GM12878 (cell line): Measurements from ENCODE around the gene NDRG4. TPM values are rescaled to one million over a fixed set of nuclear protein-coding genes. Genes with fewer than 3 reads are reported as not detected.

Experiments used
- ATAC-seq: fragments of 200-7000 bp; cut with Tn5 transposase; 3 replicates; pipeline ENCODE4 v1.9.1; 2020; ENCODE audit warnings: mild to moderate bottlenecking, moderate library complexity
- BruUV-seq: library from RNA; stranded (reverse); fragments of 400-500 nt; replicated peaks from 2 replicates; lab custom pipeline; 2021; lab: Mats Ljungman, UMichigan
- CTCF ChIA-PET: fragments of 300-600 bp; sonication (Branson Sonifier 250); formaldehyde crosslinking; extraction: SDS; loops from one replicate; lab custom pipeline; 2021; ENCODE audit warnings: inconsistent platforms; lab: Yijun Ruan, JAX
- POLR2A ChIA-PET: fragments of 350-600 bp; formaldehyde crosslinking; extraction: SDS; loops from one replicate; lab custom pipeline; 2021; ENCODE audit warnings: inconsistent platforms; lab: Charles Lee
- RAD21 ChIA-PET: fragments of 300-600 bp; sonication (Branson Sonifier 250); formaldehyde crosslinking; loops from one replicate; lab custom pipeline; 2023; ENCODE audit warnings: antibody characterized with exemption; ENCODE audit not compliant: unreplicated experiment; lab: Charles Lee
- SMC1A ChIA-PET: fragments of 300-600 bp; sonication (Branson Sonifier 250); formaldehyde crosslinking; loops from one replicate; lab custom pipeline; 2023; ENCODE audit not compliant: unreplicated experiment, uncharacterized antibody; lab: Charles Lee
- DNase-seq: peaks from one replicate; pipeline ENCODE4 v3.0.0-alpha.2; 2011; ENCODE audit warnings: low read depth, low spot score
- FAIRE-seq: peaks from 3 replicates; lab custom pipeline; 2011; peaks lifted over from hg19 to GRCh38; lab: Jason Lieb, UNC
- H2AFZ ChIP-seq: 2 replicates; pipeline ENCODE4 v1.6.0; 2011; ENCODE audit warnings: low read depth, low read length, control low read depth; ENCODE audit not compliant: control insufficient read depth
- H3K27ac ChIP-seq: 2 replicates; pipeline ENCODE4 v1.5.1; 2011; ENCODE audit warnings: control low read depth; ENCODE audit not compliant: control insufficient read depth, insufficient read depth
- H3K27me3 ChIP-seq, 2 experiments: replicated peaks in 1 of 2; 2 replicates each; pipeline versions ENCODE4 v1.6.0 to v1.6.1; 2011; ENCODE audit warnings: low read length in 1 of 2; ENCODE audit not compliant: control insufficient read depth in 2 of 2, insufficient read depth in 2 of 2
- H3K36me3 ChIP-seq, 2 experiments: 2 replicates each; pipeline ENCODE4 v1.5.1; 2011; ENCODE audit warnings: low read length in 1 of 2; ENCODE audit not compliant: control insufficient read depth in 2 of 2, insufficient read depth in 2 of 2
- H3K4me1 ChIP-seq: 2 replicates; pipeline ENCODE4 v1.6.1; 2011; ENCODE audit warnings: mild to moderate bottlenecking, low read length, moderate library complexity, mixed read lengths; ENCODE audit not compliant: control insufficient read depth, insufficient read depth
- H3K4me2 ChIP-seq: 2 replicates; pipeline ENCODE4 v1.6.0; 2011; ENCODE audit warnings: control low read depth; ENCODE audit not compliant: control insufficient read depth, insufficient read depth
- H3K4me3 ChIP-seq: fragments of 200-600 bp; sonication (generic); 2 replicates; pipeline ENCODE4 v1.5.1; 2016
- H3K79me2 ChIP-seq: 2 replicates; pipeline ENCODE4 v1.6.0; 2011; ENCODE audit warnings: low read length; ENCODE audit not compliant: control insufficient read depth, insufficient read depth
- H3K9ac ChIP-seq: 2 replicates; pipeline ENCODE4 v1.8.0; 2011; ENCODE audit warnings: low read length, control low read depth, mixed read lengths; ENCODE audit not compliant: control insufficient read depth, insufficient read depth
- H3K9me3 ChIP-seq: replicated peaks from 3 replicates; pipeline ENCODE4 v1.5.1; 2011; ENCODE audit warnings: mild to moderate bottlenecking, low read length; ENCODE audit not compliant: control insufficient read depth, insufficient read depth
- H4K20me1 ChIP-seq: 2 replicates; pipeline ENCODE4 v1.6.0; 2011; ENCODE audit not compliant: control insufficient read depth, insufficient read depth
- DPF2 ChIP-seq: fragments of 450-650 bp; IDR thresholded peaks from 2 replicates; pipeline ENCODE4 v1.6.1; 2017; ENCODE audit warnings: mild to moderate bottlenecking
- NFXL1 ChIP-seq: fragments of 450-650 bp; IDR thresholded peaks from 2 replicates; pipeline ENCODE4 v1.6.1; 2017; ENCODE audit warnings: antibody characterized with exemption, mild to moderate bottlenecking, borderline replicate concordance
- NFYA ChIP-seq: IDR thresholded peaks from 2 replicates; pipeline ENCODE4 v1.6.1; 2011; ENCODE audit warnings: low read depth, mild to moderate bottlenecking, low read length, improper control_type of control experiment, borderline replicate concordance
- RBBP5 ChIP-seq: fragments of 200-600 bp; sonication (generic); conservative IDR thresholded peaks from 2 replicates; pipeline ENCODE4 v1.6.1; 2016
- RCOR1 ChIP-seq: conservative IDR thresholded peaks from 2 replicates; pipeline ENCODE4 v1.6.1; 2012; ENCODE audit warnings: low read depth, low read length, improper control_type of control experiment
- SMC3 ChIP-seq: IDR thresholded peaks from 2 replicates; pipeline ENCODE4 v1.6.1; 2011; ENCODE audit warnings: low read length, improper control_type of control experiment, borderline replicate concordance
- STAT3 ChIP-seq: IDR thresholded peaks from 2 replicates; pipeline ENCODE4 v1.6.1; 2011; ENCODE audit warnings: low read depth, low read length, improper control_type of control experiment
- TCF3 ChIP-seq: IDR thresholded peaks from 2 replicates; pipeline ENCODE4 v1.6.1; 2012; ENCODE audit warnings: low read depth, mild to moderate bottlenecking, low read length, borderline replicate concordance; ENCODE audit not compliant: insufficient read depth
- TCF7 ChIP-seq: IDR thresholded peaks from 2 replicates; pipeline ENCODE4 v1.6.1; 2014; ENCODE audit warnings: antibody characterized with exemption, borderline replicate concordance
- WRNIP1 ChIP-seq: IDR thresholded peaks from 2 replicates; pipeline ENCODE4 v1.6.1; 2011; ENCODE audit warnings: low read depth, low read length, improper control_type of control experiment, borderline replicate concordance
- WGBS: methylation state at CpG from one replicate; pipeline ENCODE4 v1.1.6; 2016; ENCODE audit warnings: low lambda C conversion rate; ENCODE audit not compliant: insufficient replicate concordance, insufficient coverage; ENCODE audit errors: missing lambda C conversion rate; 5-methylcytosine and 5-hydroxymethylcytosine counted together
- in situ Hi-C: fragments of 300-500 bp; cut with MboI; formaldehyde crosslinking; loops from 9 replicates; pipeline ENCODE4 v1.14.3; 2018; ENCODE audit warnings: mixed read lengths
- intact Hi-C: fragments of 100-400 bp; cut with micrococcal nuclease; formaldehyde crosslinking; loops from one replicate; pipeline ENCODE4 v1.14.2; 2022; ENCODE audit not compliant: unreplicated experiment
- polyA plus RNA-seq, 11 experiments: library from polyadenylated mRNA; depleted of rRNA in 4 of 11; unstranded in 6 of 11; stranded (reverse) in 5 of 11; fragments of >200 nt; fragmentation: Nextera tagmentation in 4 of 11; fragmentation: Illumina TruSeq in 1 of 11; extraction: Ambion mirVana in 4 of 11; extraction: Trizol in 1 of 11; gene quantifications; 1 replicate in 1 of 11; 2 replicates in 10 of 11; pipeline versions ENCODE4 v1.2.1 to v1.2.3, GENCODE V29; 2011 to 2016; ENCODE audit warnings: inconsistent platforms in 2 of 11, missing spikeins in 2 of 11, low read depth in 1 of 11
- total RNA-seq, 4 experiments: library from RNA; depleted of rRNA in 3 of 4; stranded (reverse); fragments of >200 nt in 3 of 4; fragmentation: Illumina TruSeq in 1 of 4; extraction: Trizol in 1 of 4; gene quantifications; 2 replicates each; pipeline versions ENCODE4 v1.2.1 to v1.2.3, GENCODE V29; 2013 to 2021

The NDRG4 gene
- total and polyA plus RNA-seq, 10 of the 15 experiments (the other 5 are each of a cell fraction or from before 2014, with no cell fraction given): 0.33 to 3.8 (median 2.5) TPM

- intact Hi-C loops: no loop called here
- no peak overlapping the region for H3K4me2 ChIP-seq
- no peak overlapping the region for H3K4me3 ChIP-seq
- H3K27ac ChIP-seq: no peak overlapping the region
- H4K20me1 ChIP-seq: no peaks in the 10 kb centered on the region
- WGBS: 38% methylated on average over 5 of the region's 5 CpGs
- POLR2A ChIA-PET: no interaction called here
- H3K9ac ChIP-seq: no peak overlapping the region
- H3K9me3 ChIP-seq: no peaks in the 10 kb centered on the region
- CTCF ChIA-PET: interaction anchor here (0.7 to 12.5 kb wide), 5 partner anchors 149 to 1709 kb away, joined by 3 to 209 read pairs (median 4); no protein-coding TSS in a partner anchor
- ATAC-seq (no peak), DNase-seq (no peak), FAIRE-seq (no peak)
- SMC1A ChIA-PET: interaction anchor here (2.1 kb wide), 1 partner anchor 155 kb away, joined by 6 read pairs; no protein-coding TSS in a partner anchor
- no TSS peak for BruUV-seq
- H3K4me1 ChIP-seq: peaks cover 21% of the 10 kb centered on the region
- no peaks in the 10 kb centered on the region for H3K36me3 ChIP-seq
- H3K79me2 ChIP-seq: no peaks in the 10 kb centered on the region
- H3K27me3 ChIP-seq: no peaks in the 10 kb centered on the region; a peak in 1 of 4 replicates
- in situ Hi-C loops: loop anchor here (5.0 kb wide), 1 partner anchor 160 kb away; no protein-coding TSS in a partner anchor
- TF ChIP-seq NFYA: no peak
- TF ChIP-seq, all 136 proteins: peak for 0
- H2AFZ ChIP-seq: no peak overlapping the region
- RAD21 ChIA-PET: interaction anchor here (2.1 kb wide), 1 partner anchor 263 kb away, joined by 6 read pairs; no protein-coding TSS in a partner anchor
Measured at GRCh38 chr16:58492735-58493134, 7.2 kb upstream of the NDRG4 start.

DNA sequence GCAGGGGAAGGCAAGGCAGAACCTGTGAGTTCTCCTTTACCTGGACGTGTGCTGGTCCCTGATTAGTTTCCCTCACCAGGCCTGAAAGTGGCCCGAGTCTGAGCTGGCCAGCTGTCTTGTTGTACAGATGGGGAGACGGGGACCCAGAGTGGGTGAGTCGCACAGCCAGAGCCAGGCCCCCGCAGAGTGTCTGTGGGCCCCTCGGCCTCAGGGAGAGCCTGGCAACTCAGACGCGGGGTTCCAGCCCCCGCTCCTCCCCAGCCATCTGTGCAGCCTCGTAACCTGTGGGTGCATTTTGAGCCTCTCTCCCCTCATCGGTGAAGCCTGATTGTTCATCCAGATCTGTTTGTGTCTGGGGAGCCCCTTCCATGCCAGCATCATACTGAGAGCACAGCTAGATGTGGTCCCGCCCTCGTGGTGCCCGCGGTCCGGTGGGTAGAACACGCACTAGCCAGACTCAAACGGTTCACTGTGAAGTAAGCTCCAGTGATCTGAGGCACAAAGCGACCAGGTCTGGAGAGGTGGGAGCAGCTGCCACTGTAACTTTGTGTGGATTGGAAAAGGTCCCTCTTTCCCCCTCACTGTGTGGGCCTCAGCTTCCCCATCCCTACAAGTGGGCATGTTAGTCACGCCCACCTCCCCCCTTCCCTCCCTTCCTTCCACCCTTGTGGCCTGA is 6.0 kb upstream of the NDRG4 start:
- no peaks in the 10 kb centered on the region for H3K36me3 ChIP-seq
- BruUV-seq: no TSS peak

More for the DNA sequence above, 6.0 kb upstream of the NDRG4 start:
- Histone ChIP-seq H3K9ac (no peak overlapping the region), H3K4me2 (no peak overlapping the region), H3K27ac (no peak overlapping the region), H2AFZ (no peak overlapping the region), H3K4me1 (peaks cover 21% of the 10 kb centered on the region), H4K20me1 (no peaks in the 10 kb centered on the region), H3K9me3 (no peaks in the 10 kb centered on the region), H3K27me3 (no peaks in the 10 kb centered on the region; a peak in 1 of 4 replicates), H3K79me2 (no peaks in the 10 kb centered on the region), H3K4me3 (no peak overlapping the region)
- in situ Hi-C loops (loop anchor here (5.0 kb wide), 1 partner anchor 162 kb away; no protein-coding TSS in a partner anchor), intact Hi-C loops (no loop called here)
- CTCF ChIA-PET: interaction anchor here (0.9 to 2.2 kb wide), 4 partner anchors 25 to 157 kb away, joined by 4 to 13 read pairs (median 6); no protein-coding TSS in a partner anchor
- ATAC-seq (no peak), DNase-seq (no peak), FAIRE-seq (no peak)
- SMC1A ChIA-PET: interaction anchor here (1.5 to 2.1 kb wide), 2 partner anchors 25 to 156 kb away, joined by 3 to 6 read pairs; no protein-coding TSS in a partner anchor
- POLR2A ChIA-PET: interaction anchor here (0.8 kb wide), 1 partner anchor 734 kb away, joined by 3 read pairs; no protein-coding TSS in a partner anchor
- RAD21 ChIA-PET: interaction anchor here (1.0 to 2.1 kb wide), 2 partner anchors 158 to 262 kb away, joined by 3 to 6 read pairs; no protein-coding TSS in a partner anchor
- 34% methylated on average over 17 of the region's 20 CpGs for WGBS
- TF ChIP-seq RCOR1 (no peak), NFXL1 (no peak), WRNIP1 (no peak), RBBP5 (no peak), TCF3 (no peak), DPF2 (no peak), STAT3 (no peak), TCF7 (no peak), SMC3 (no peak)
